Astrocyte of the cerebellum (primary cell): Measurements from ENCODE around the gene CORO7.
A peak's percentile ranks its signal among the peaks of the same experiment; 100 is the strongest.

Source experiments
- DNase-seq: peaks from one replicate; pipeline ENCODE4 v3.0.0-alpha.2; 2011; ENCODE audit warnings: low read depth
- H3K4me3 ChIP-seq: 2 replicates; pipeline ENCODE4 v1.5.1; 2011; ENCODE audit warnings: mild to moderate bottlenecking, low read depth, low read length, moderate library complexity
- in situ Hi-C: cut with HindIII; loops from 2 replicates; pipeline ENCODE4 v1.10.0; 2017; ENCODE audit warnings: low sequenced_read_pairs
- TF ChIP-seq, protein P1 (sequence below): IDR thresholded peaks from 2 replicates; pipeline ENCODE4 v1.5.1; 2012; ENCODE audit warnings: low read length, low read depth, moderate library complexity, mild to moderate bottlenecking; ENCODE audit errors: missing control alignments

The CORO7 gene

GRCh38 chr16:4416200-4417032, at the start of gene CORO7:
Gene CORO7, minus strand, starts transcription at chr16:4416596. Its CDS starts 78 bp downstream, at chr16:4416518.
- DNase-seq, result peak; percentile 42
- TF ChIP-seq, protein P1, sequence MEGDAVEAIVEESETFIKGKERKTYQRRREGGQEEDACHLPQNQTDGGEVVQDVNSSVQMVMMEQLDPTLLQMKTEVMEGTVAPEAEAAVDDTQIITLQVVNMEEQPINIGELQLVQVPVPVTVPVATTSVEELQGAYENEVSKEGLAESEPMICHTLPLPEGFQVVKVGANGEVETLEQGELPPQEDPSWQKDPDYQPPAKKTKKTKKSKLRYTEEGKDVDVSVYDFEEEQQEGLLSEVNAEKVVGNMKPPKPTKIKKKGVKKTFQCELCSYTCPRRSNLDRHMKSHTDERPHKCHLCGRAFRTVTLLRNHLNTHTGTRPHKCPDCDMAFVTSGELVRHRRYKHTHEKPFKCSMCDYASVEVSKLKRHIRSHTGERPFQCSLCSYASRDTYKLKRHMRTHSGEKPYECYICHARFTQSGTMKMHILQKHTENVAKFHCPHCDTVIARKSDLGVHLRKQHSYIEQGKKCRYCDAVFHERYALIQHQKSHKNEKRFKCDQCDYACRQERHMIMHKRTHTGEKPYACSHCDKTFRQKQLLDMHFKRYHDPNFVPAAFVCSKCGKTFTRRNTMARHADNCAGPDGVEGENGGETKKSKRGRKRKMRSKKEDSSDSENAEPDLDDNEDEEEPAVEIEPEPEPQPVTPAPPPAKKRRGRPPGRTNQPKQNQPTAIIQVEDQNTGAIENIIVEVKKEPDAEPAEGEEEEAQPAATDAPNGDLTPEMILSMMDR, result no peak
- in situ Hi-C loops, result no loop called here
- H3K4me3 ChIP-seq, result peak within 1 kb of the TSS; percentile 82

DNA sequence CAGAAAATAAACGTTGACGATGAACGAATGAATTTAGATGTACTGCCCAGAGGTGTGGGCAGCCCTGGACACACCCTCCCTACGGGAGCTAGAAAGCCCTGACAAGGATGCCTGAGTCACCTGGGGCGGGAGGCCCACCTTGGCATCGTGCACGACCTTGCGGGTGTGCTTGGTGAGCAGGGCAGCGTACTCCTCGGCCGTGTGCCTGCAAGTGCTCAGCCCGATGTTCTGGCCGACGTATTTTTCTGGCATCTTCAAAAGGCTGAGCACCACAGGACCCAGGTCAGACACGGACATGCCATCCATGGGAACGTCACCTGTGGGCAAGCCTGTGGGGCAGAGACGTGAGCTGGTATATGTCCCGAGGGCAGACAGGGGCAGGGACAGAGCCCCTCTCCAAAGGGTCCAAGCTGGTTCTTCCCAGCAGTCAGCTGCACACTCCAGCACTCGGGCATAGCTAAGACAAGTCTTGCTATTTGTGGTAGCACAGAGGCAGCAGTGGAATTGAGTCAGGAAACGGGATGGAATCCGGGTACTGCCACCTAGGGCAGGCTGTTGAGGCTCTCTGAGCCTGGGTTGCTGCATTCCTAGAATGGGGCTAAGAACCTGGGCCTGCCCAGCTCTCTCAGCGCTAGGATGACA, 47.2 kb upstream of the CORO7 start:
- no peak for DNase-seq
- in situ Hi-C loops, result no loop called here
- H3K4me3 ChIP-seq, result no peak overlapping the region
- TF ChIP-seq, protein P1, result no peak

DNA sequence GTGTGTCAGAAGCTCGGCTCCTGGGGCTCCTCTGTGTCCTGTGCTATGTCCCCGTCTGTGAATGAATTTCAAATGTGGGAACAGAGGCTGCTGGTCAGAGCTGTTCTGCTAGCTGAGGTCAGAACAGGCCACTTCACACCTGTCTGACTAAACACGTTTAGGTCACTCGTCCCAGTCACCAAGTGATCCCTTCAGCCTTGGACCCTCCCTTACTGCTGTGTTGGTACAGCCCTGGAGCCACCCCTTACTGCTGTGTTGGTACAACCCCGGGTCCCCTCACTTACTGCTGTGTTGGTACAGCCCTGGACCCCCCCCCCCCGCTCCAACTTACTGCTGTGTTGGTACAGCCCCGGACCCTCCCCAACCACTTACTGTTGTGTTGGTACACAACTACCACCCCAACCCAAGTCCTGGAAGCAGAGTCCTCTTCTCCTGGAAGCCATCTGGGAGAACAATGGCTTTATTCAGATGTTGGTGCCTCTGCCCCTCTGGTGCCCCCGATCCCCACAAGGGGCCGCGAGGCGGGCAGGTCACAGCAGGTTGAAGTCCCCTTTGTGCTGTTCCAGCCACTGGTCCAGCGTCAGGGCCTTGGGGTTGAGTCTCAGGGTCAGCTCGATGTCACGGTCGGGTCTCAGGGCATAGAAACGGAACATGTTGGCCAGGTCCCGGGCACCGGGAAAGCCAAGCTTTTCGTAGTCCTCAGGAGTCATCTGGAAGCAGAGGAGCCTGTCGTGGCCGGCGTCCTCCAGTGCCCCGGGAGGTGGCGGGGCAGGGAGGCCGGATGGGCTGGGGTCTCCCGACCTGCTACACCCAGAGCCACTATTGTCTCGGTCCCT, 45.1 kb upstream of the CORO7 start:
- no peak overlapping the region for H3K4me3 ChIP-seq
- in situ Hi-C loops, result no loop called here
- no peak for DNase-seq
- TF ChIP-seq, protein P1, result no peak

DNA sequence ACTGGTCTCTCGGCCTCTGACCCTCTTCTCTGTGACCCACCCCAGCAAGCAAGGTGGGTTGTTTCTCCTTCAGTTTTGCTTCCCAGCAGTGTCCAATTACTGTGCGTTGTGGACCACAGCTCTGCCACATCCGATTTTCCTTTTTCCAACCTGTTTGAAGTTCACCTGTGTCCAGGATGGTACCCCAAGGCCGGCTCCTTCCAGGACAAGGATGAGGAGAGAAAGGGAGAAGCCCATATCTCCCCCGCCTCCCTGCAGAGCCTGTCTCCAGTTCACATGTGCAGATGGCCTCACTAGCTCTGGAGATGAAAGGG, 44.5 kb upstream of the CORO7 start:
- H3K4me3 ChIP-seq, result no peak overlapping the region
- no peak for DNase-seq
- TF ChIP-seq, protein P1, result no peak
- in situ Hi-C loops, result no loop called here

DNA sequence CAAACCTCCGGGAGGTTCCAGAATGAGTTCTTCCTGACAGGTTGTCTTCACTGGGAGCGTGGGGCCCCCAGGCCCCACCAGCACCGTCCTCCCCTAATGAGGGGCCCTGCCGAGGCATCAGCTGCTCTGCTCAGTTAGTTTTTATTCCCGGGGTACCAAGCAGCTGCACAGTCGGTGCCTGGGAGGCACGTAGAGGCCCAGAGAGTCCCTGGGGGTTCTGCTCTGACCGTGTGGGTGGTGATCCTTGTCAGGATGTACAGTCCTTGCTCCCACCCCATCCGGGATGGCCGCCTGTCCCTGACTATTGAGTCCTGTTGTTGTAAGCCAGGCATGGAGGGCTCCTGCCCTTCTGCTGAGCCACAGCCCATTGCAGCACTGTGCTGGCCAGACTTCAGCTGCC, 39.6 kb upstream of the CORO7 start:
- H3K4me3 ChIP-seq, result no peak overlapping the region
- TF ChIP-seq, protein P1, result no peak
- DNase-seq, result no peak
- in situ Hi-C loops, result no loop called here

DNA sequence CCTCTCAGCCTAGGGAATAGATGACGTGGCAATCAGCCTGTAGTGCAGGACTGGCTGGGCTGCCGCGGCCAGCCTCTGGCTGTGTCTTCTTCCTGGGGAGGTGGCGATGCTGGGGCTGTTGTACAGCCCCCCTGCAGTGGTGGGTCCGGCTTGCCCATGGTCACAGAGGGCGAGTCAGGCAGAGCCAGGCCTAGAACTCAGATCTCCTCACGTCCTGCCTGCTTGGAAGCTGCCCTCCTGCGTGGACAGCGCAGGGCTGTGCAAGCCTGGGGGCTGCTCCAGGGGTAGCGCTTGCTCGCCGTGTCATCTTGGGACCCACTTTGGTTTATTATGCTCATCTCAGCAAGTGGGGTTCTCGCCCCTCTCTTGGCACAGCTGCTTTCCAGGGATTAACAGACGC, 38.7 kb upstream of the CORO7 start:
- DNase-seq, result no peak
- TF ChIP-seq, protein P1, result no peak
- in situ Hi-C loops, result no loop called here
- no peak overlapping the region for H3K4me3 ChIP-seq
